Measurements from ENCODE around the gene ANKRD63.

The ANKRD63 gene

GRCh38 chr15:40295877-40296560, 13.2 kb upstream of the ANKRD63 start:
- no peak for DNase-seq (ENCODE audit: low read depth)

- no peak for DNase-seq (ENCODE audit: low read depth)
Observed at GRCh38 chr15:40295297-40295696, 12.4 kb upstream of the ANKRD63 start.

GRCh38 chr15:40293905-40294895, 11.3 kb upstream of the ANKRD63 start:
- DNase-seq (ENCODE audit: low read depth): no peak

GRCh38 chr15:40293006-40293405, 10.1 kb upstream of the ANKRD63 start:
- no peak for DNase-seq (ENCODE audit: low read depth)

GRCh38 chr15:40292246-40292645, 9.4 kb upstream of the ANKRD63 start:
- DNase-seq (ENCODE audit: low read depth): no peak

- DNase-seq (ENCODE audit: low read depth): no peak
Observed at GRCh38 chr15:40290918-40291574, 8.2 kb upstream of the ANKRD63 start.

GRCh38 chr15:40290545-40290917, 7.7 kb upstream of the ANKRD63 start:
- no peak for DNase-seq (ENCODE audit: low read depth)

- no peak for DNase-seq (ENCODE audit: low read depth)
Observed at GRCh38 chr15:40289140-40289775, 6.4 kb upstream of the ANKRD63 start.

- DNase-seq (ENCODE audit: low read depth): no peak
Observed at GRCh38 chr15:40287968-40288367, 5.1 kb upstream of the ANKRD63 start.

- no peak for DNase-seq (ENCODE audit: low read depth)
Observed at GRCh38 chr15:40287505-40287904, 4.6 kb upstream of the ANKRD63 start.

- DNase-seq (ENCODE audit: low read depth): no peak
Observed at GRCh38 chr15:40286794-40287193, 3.9 kb upstream of the ANKRD63 start.

GRCh38 chr15:40286061-40286532, 3.2 kb upstream of the ANKRD63 start:
- DNase-seq (ENCODE audit: low read depth): no peak

GRCh38 chr15:40285554-40286011, 2.7 kb upstream of the ANKRD63 start:
- DNase-seq (ENCODE audit: low read depth): no peak

GRCh38 chr15:40285151-40285550, 2.3 kb upstream of the ANKRD63 start:
- no peak for DNase-seq (ENCODE audit: low read depth)

- DNase-seq (ENCODE audit: low read depth): no peak
Observed at GRCh38 chr15:40283615-40284300, 894 bp upstream of the ANKRD63 start.

GRCh38 chr15:40282147-40282868, 556 bp downstream of the ANKRD63 start:
- DNase-seq (ENCODE audit: low read depth): no peak

GRCh38 chr15:40281801-40282146, 1.1 kb downstream of the ANKRD63 start:
- DNase-seq (ENCODE audit: low read depth): no peak

GRCh38 chr15:40281057-40281800, 1.6 kb downstream of the ANKRD63 start:
- DNase-seq (ENCODE audit: low read depth): no peak

- DNase-seq (ENCODE audit: low read depth): no peak
Observed at GRCh38 chr15:40280260-40281056, 2.4 kb downstream of the ANKRD63 start.
